GM19023 (cell line): ENCODE measurements around the gene AIP.

ENCODE experiments used
- ATAC-seq: cut with Tn5 transposase; IDR thresholded peaks from one replicate; pipeline ENCODE4 v1.9.1; 2021; ENCODE audit warnings: mild to moderate bottlenecking, moderate library complexity; ENCODE audit not compliant: unreplicated experiment

The AIP gene

DNA sequence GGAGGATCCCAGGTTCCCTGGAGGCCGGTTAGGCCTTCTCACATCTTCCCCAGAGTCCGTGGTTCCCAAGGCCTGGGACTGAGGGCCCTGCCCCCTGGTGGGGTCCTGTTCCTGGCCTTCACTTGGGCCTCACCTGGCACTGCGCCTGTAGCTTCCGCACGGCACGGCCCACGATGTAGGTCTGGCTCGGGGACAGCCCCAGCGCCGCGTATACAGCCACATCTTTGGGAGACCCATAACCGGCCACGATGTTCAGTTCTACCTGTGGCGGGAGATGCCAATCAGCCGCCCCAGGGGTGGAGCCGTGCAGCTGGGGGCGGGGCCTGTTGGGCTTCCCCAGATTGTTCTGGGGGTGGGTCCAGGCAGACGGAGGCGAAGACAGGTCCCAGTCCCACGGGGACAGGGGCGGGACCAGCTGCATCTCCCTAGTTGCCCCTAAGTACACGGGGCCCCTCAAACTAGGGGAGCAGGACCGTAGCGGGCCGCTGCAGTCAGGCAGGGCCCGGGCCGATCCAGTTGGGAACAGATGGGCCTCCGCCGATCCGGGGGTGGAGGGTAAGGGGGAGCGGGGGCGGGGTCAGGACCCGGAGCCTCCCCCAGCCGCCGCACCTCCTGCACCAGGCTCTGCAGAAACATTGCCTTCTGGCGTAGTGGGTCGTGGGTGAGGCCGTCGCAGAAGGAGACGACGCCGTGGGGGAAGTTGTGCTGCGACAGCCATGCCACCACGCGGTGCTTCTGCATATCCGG is 10.1 kb downstream of the AIP start:
- no peak for ATAC-seq

DNA sequence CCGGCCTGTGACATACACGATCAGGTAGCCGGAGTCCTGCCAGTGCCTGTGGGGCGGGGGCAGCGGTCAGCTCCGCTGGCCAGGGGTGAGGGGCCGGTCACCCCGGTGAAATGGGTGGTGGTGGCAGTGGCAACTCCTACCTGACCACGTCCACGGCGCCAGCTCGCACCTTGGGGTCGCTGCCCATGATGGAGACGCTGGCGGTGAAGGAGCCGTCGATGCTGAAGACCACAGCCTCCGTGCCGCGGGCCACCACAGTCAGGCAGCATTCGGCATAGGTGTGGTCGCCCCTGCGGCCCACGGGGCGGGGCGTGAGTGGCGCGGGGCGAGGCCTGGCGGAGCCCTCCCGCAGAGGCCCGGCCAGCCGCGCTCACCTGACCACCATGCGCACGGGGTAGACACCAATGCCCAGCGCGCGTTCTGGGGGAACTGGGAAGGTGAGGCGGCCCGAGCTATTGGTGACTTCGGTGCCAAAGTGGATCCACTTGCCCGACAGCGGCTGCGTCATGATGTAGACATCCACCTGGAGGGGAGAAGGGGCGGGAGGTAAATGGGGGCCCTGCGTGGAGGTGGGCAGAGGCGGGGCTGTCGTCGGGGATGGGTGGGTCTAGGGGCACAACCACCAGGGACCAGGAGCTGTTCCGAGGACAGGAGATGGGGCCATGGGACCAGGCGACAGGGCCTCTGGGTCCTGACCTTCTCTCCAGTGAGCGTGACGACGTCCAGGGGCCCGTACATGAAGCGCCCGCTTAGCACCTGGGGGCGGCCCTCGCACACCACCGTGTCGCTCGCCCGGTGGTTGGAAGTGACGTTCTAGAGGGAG is 10.9 kb downstream of the AIP start:
- ATAC-seq: no peak

DNA sequence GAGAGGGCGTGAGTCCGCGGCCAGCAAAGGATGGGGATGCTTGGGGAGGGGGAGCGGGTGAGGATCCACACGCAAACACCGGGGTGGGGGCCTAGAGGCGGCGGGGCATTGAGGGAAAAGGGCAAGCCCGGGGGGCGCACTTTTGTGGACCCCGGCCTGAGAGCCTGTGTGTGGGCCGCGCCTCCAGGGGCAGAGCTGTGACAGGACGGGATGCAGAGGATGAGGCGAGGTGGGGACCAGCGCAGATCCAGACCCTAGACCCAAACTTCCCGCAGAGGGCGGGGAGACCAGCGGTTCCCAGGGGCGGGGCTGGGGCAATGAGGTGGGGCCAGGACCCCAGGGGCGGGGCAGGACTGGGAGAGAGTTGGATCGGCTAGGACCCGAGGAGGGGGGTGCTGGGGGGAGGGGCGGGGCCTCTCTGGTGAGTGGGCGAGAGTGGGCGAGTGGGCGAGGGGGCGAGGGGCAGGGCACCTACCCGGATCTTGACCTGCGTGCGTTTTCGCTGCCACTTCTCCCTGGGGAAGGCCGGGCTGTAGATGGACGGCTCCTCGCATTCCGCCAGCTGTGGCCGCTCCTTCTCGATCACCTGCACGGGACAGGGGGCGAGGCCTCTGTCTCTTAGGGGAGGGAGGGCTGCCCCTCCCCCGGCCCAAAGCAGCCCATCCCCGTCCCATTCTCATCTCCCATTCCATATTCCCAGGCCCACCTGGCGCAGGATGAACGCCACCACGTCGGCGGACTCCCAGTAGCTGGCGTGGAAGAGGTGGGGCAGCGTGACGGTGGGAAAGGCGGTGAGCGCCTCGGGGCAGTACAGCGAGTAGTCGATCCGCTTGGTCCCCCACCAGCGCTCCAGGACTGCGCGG is 11.8 kb downstream of the AIP start:
- ATAC-seq: no peak

DNA sequence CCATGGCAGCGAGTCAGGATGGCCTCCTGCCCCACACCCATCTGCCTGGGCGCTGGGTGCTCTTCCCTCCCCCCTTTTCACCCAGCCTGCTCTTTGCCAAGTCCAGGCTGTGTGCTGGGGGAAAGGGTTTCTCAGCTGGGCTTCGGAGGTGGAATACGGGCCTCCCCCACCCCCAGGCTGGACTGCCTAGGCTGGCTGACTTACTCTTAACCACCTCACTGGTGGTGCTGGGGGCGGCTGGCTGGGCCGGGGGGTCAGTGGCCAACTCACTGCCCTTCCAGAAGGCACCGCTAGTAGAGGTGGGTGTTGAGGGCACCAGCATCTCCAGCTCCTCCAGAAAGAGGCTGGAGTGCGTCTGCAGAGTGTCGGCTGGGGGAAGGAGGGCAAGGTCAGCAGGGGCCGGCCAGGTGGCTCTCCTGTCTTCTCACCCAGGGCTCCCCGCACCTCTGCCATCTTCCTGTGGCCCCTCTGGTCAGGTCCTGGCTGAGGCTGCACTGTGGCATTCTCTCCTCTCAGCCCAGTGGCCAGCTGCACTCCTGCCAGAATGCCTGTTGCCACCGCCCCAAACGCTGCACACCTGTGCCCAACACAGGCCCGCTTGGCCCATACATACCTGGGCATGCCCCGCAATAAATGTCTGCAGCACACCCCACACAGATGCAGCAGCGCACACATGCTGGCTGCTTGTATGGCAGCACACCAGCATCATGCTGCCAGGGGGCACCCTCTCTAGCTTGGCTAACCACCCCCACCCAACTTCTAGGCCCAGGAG is 12.6 kb downstream of the AIP start:
- no peak for ATAC-seq

DNA sequence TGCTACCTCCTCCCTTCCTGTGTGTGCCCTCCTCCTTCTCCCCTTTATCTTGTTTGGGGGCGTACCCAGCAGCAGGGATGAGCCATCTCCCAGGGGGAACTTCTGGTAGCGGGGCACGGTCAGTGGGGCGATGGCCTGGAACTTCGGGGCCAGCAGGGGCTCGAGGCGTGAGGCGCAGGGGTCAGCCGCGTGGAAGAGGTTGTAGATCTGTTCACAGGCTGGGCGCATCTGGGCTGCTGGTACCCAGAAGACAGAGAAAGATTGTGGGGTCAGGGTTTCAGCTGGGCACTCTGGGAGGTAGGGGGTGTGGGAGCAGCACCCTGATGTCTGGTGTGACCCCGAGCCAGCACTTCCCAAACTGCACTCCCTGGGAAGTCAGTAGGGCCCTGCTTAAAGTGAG is 13.3 kb downstream of the AIP start:
- no peak for ATAC-seq

DNA sequence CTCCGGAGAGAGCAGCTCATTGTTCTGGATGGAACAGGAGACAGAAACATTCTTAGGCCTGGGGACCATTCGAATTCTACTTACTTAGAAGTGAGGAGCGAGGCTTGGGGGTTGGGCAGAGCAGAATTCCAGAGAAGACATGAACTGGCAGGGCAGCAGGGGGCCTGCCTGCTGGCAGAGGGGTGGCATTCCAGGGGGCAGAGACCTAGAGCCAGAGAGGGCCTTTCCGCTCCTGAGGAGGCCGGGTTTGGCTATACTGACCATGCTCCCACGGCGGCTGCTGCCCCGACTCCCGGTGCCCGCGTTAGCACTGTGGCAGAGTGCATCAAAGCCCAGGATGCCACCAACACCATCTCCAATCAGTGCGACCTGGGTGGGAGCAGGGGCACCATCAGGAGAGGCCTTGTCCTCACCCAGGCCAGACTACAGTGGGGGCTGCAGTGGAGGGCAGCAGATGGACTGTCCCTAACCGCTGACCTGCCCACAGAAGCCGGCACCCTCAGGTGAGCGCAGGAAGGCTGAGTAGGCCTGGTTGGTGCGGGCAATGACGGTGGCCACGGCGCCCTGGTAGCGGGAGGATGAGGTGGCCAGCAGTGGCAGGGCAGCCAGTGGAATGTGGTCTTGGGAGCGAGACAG is 14.9 kb downstream of the AIP start:
- ATAC-seq: no peak

DNA sequence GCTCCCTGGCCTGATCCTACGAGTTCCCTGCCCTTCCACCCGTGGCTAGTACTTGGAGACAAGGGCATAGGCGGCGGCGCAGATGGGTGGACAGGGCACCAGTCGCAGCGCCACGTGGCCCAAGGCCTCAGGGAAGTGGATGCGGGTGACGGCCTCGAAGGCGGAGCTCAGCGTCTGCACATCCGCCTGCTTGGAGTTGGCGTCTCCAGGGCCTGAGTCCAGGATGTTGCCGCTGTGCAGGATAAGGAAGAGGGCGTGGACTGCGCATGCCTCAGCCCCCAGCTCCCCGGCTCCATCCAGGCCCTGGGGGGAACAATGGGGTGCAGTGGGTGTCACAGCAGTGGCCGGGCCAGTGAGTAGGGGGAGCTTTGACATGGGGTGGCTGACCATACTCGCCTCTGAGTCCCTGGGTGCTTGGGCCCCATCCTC is 15.7 kb downstream of the AIP start:
- ATAC-seq: no peak

DNA sequence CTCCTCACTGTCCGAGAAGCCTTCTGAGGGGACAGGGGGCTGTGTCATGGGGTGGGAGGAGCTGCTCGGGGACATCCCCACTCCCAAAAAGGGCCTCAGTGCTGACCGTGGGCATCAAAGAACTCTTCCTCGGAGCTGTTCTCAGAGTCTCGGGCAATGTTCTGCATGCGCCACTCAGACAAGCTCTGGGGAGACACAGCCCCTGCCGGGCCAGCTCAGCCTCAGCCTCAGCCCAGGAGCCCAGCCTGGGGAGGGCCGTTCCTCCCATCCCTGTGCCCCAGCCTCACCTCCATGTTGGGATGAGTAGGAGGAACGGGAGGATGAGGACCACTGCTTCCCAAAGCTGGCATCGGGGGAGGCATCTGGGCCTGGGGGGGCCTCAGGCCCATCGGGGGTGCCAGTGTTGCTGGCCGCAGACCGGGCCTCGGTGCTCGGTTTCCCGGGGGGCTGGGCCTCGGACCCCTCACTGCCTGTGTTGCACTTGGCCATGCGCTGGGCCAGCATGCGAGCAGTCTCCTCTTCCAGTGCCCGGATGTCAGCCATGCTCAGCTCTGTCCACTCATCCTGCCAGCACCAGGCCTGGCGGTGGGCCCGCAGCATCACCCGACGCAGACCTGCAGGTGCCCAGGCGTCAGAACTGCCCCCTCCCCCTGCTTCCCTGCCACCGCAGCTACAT is 17.1 kb downstream of the AIP start:
- ATAC-seq: no peak

DNA sequence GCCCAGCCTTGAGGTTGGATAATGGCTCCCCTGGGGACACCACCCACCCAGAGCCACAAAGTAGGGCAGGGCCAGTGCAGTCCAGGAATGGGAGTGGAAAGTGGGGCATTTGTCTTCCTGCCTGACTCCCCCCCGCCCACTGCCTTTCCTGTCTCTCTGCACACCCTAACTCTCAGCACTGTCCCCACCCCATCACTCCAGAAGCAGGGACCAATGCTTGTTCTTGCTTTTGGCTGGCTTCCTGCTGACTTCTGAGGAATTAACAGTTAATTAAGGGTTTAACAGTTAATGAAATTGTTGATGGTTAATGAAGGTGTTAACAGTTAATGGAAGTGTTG is 17.6 kb downstream of the AIP start:
- no peak for ATAC-seq

DNA sequence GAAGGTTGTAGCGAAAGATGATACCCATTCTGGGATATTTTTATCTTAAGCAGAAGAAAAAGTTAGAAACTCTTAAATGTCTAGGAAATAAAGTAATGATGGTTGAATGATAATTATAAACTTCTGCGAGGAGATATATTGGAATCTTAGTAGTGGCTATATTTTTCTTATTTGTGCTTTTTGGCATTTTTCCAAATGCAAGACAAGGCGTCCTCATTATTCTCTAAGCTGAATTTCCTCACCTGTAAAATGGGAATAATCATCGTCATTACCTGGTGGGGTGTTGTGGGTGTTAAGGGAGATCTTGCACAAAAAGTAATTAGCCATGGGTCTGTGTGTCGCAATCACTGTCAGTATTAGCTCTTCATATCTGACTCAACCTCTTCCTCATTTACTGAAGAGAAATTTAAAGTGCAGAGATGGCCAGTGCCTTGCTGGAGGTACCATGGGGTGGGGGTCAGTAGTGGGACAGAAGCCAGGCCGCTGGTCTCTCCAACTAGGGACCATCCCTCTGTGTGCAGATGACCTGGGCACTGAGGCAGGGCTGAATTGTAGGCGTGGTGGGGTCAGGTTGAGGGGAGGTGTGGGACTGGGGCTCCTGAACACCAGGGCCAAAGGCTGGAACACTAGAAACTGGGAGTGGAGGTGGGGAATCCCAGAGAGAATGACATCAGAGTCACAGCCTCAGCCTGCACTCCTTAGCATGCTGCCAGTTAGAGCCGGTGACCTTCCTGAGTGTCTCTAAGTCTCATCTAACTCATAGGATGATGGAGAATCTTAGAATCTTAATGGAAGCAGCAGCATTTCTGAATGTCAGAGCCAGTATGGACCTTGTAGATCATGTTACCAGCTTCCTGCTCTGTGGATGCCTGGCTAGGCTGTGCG is 18.2 kb downstream of the AIP start:
- ATAC-seq: no peak

DNA sequence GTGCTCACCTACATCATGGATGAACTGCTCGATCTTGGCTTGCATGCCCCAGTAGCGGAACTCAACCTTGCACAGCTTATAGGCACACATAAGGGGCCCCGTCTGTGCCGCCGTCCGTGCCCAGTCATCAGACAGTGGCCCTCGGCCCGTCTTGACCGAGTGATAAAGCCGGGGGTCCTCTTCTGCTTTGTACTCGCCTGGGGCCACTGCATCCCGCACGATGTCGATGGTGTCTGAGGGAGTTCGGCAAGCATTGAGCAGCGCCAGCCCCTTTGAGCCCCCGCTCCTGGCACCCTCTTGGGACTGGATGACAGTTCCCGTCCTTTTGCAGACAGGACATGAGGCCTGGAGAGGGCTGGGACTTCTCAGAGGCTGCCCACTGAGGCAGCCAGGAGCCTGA is 19.0 kb downstream of the AIP start:
- ATAC-seq: no peak

DNA sequence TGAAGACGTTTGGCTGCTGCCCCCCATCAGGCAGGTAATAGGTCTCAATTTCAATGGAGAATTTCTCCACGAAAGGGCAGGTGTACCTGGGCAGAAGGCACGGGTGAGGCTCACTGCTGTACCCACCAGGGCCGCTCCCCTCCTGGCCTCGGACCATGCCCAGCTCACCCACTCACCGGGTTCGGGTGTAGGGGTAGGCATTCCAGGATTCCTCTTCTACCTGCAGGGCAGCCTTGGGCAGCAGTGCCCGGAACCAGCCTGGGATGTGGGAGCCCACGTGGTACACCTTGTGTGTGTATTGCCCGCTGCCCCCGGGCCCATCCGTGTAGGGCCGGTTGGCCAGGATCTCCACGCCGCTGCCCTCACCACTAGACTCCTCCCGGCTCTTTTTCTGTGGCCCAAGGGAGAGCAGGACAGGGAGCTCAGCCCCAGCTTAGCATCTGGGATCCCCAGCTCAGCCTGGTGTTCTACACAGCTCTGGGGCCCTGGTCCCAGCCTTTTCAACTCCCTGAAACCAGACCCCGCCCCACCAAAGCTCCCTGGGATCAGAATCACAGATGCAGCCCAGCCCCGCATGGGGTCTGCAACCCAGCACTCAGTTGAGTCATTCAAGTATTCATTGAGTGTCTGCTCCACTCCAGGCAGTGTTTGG is 19.6 kb downstream of the AIP start:
- ATAC-seq: no peak

DNA sequence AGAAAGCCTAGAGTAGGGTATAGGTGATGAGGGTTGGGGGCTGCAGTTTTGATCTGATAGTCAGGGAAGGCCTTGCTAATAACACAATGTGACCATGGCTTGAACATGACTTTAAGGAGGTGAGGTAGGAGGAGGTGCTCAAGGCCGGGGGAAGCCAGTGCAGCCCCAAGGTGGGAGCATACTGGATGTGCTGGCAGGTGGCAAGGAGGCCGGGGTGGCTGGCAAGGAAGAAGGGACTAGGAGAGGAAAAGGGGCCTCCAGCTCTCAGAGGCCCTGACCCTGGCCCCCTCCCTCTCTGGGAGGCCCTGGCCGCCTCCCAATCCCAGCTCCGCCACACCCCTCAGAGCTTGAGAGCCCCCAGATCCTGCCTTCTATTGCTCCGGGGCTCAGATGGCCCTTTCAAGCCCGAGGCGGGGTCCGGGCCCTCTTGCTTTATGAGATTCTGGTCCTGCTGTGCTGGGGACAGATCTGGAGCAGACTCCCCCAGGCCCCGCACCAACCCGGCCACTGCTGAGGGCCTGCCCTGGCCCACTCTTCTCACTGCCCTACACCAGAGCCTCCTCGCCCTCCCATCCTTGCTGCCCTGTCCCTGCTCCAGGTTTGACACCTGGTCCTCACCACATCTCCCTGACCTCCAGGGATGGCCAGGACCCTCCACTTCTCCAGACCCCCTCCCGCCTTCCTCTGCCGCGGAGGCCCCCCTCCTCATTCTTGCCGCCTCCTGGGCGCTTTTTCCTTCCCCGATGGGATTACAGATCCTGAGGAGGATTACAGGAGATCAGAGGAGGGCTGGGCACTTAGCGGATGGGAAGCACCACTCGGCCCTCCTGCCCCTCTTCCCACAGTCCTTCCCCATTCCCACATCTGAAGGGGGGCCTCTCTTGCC is 20.5 kb downstream of the AIP start:
- no peak for ATAC-seq

DNA sequence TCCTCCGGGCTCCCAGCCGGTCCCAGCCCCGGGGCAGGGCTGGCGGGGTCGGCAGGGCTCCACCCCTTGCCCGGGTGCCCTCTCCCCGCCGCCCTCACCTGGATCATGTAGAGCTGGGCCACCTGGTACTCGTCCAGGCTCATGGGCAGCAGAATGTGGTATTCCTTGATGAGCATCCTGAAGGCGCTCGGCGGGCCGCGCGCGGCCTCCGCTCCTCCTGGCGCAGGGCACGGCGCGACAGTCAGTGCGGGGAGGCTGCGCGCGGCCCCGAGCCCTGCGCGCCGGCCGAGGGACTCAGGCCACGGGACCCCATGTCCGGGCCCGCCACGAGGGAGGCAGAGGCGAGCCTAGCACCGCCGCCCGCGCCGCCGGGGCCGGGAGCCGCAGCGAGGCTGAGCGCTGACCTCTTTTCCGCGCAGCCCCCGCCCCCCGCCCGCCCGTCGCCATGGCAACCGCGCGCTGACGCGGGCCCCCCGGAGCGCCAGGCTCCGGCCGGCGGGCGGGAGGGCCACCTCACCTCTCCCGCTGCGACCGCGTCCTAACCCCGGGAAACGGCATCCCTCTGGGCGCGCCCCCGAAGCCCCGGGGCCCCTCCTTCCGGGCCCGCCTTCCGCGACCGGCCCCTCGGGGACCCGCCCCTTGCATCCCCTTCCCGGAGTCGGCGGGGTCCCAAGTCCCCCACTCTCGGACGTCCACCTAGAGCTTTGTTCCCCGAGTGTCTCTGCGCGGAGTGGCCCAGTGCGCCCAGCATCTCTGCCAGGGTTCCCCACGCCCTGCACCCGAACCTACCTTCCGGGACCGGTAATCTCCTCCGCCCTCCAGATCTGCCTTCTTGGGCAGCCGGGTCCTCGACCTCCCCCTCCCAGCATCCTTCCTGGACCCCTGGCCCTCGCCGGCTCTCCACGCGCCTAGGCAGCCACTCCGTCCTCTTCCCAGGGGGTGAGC is 21.5 kb downstream of the AIP start:
- no peak for ATAC-seq

DNA sequence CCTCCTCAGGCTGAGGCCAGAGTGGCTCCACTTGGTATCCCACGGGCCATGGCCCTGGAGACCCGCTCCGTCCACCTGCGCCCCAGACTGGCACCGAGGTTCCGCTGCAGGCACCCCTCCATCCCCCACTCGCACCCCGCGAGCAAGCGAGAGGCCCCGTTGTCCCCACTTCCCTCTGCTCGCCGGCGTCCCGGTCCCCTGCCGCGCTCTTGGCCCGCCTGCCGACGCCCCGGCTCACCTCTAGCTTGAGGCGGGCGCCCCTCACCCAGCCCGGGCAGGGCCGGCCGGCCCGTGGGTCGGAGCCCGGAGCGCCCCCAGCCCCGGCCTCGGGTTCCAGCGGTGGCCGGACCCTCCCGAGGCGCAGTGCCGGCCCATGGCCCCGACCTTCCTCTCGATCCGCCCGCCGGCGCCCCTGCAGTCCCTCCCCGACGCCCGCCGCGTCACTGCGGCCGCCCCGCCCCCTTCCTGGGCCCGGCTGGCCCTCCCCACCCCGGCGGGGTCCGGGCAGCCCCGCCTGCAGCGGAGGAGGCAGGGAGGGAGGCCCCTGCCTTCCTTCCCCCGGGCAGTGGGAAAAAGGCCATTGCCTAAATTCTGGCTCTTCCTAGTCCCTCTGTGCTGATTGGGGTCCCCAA is 22.2 kb downstream of the AIP start, which contains the start of gene PITPNM1:
Gene PITPNM1 (minus strand): TSS at position 414 of the 632 bp plus-strand sequence. CDS start 1,183 bp downstream, outside the sequence.
- no peak for ATAC-seq
